ENCODE measurements around the gene EEF2K. TPM values are rescaled to one million over a fixed set of nuclear protein-coding genes. Genes with fewer than 3 reads are reported as not detected.

The EEF2K gene
- total RNA-seq, 2 donors from 2014 or later: 23.6 to 25.1 TPM

- H3K4me1 ChIP-seq: no peaks in the 10 kb centered on the region
- H3K4me3 ChIP-seq: no peak overlapping the region
- ATAC-seq (no peak), DNase-seq (no peak)
- H3K27me3 ChIP-seq: no peaks in the 10 kb centered on the region
- intact Hi-C loops (cut with DNase I): no loop called here
- H3K27ac ChIP-seq: no peak overlapping the region
- H3K36me3 ChIP-seq (replicated peaks in 1 of 2; ENCODE audit: insufficient read depth in 1 of 2, low read depth in 2 of 2): peaks cover 7 to 14% of the 10 kb centered on the region in 2 donors
- H3K9me3 ChIP-seq: peaks cover 0 to 10% (median 0%) of the 10 kb centered on the region in 3 donors
- 97 to 100% methylated on average over 2 to 3 of the region's 3 CpGs for whole genome bisulfite sequencing, 2 donors
- TF ChIP-seq POLR2A (IDR thresholded peaks at IDR 0.05) (no peak), CTCF (IDR thresholded peaks at IDR 0.05) (no peak)
Observed at GRCh38 chr16:22335668-22336246, 129.7 kb downstream of the EEF2K start.

GRCh38 chr16:22336581-22336980 lies 130.5 kb downstream of the EEF2K start:
- no peak for ATAC-seq
- no peak for TF ChIP-seq POLR2A (IDR thresholded peaks at IDR 0.05)
- no peak for TF ChIP-seq CTCF (IDR thresholded peaks at IDR 0.05)
- no peak overlapping the region for H3K4me3 ChIP-seq
- peaks cover 7 to 14% of the 10 kb centered on the region in 2 donors for H3K36me3 ChIP-seq (replicated peaks in 1 of 2; ENCODE audit: insufficient read depth in 1 of 2, low read depth in 2 of 2)
- no peak for DNase-seq
- intact Hi-C loops (cut with DNase I): no loop called here
- H3K4me1 ChIP-seq: no peaks in the 10 kb centered on the region
- peaks cover 0 to 10% (median 0%) of the 10 kb centered on the region in 3 donors for H3K9me3 ChIP-seq
- H3K27me3 ChIP-seq: no peaks in the 10 kb centered on the region
- no peak overlapping the region for H3K27ac ChIP-seq

GRCh38 chr16:22337045-22337444 lies 131.0 kb downstream of the EEF2K start:
- Histone ChIP-seq H3K9me3 (peaks cover 0 to 10% (median 0%) of the 10 kb centered on the region in 3 donors), H3K36me3 (replicated peaks in 1 of 2; ENCODE audit: insufficient read depth in 1 of 2, low read depth in 2 of 2) (peaks cover 7 to 11% of the 10 kb centered on the region in 2 donors), H3K4me1 (no peaks in the 10 kb centered on the region), H3K27me3 (no peaks in the 10 kb centered on the region), H3K27ac (no peak overlapping the region), H3K4me3 (no peak overlapping the region)
- no peak for DNase-seq
- intact Hi-C loops (cut with DNase I): no loop called here
- ATAC-seq: no peak
- TF ChIP-seq POLR2A (IDR thresholded peaks at IDR 0.05) (no peak), CTCF (IDR thresholded peaks at IDR 0.05) (no peak)

GRCh38 chr16:22337849-22338635 lies 132.0 kb downstream of the EEF2K start:
- ATAC-seq (no peak), DNase-seq (no peak)
- Histone ChIP-seq H3K27ac (no peak overlapping the region), H3K4me3 (no peak overlapping the region), H3K27me3 (no peaks in the 10 kb centered on the region), H3K36me3 (replicated peaks in 1 of 2; ENCODE audit: insufficient read depth in 1 of 2, low read depth in 2 of 2) (peaks cover 3 to 8% of the 10 kb centered on the region in 2 donors), H3K4me1 (no peaks in the 10 kb centered on the region), H3K9me3 (peaks cover 0 to 10% (median 0%) of the 10 kb centered on the region in 3 donors)
- 80 to 84% methylated on average over 4 of the region's 4 CpGs for WGBS, 2 donors
- intact Hi-C loops (cut with DNase I): no loop called here
- TF ChIP-seq CTCF (IDR thresholded peaks at IDR 0.05) (no peak), POLR2A (IDR thresholded peaks at IDR 0.05) (no peak)

Other genes starting within 250 kb of the EEF2K start
- gene PDZD9, start 205.2 kb upstream of the EEF2K start, total RNA-seq: not detected
- 10 to 100 TPM in 1 of 2 donors, 1 to 10 TPM in 1; 3.6 to 13.2 TPM for gene MOSMO, start 198.2 kb upstream of the EEF2K start, total RNA-seq
- gene VWA3A, start 113.7 kb upstream of the EEF2K start, total RNA-seq: under 1 TPM; 0.33 to 0.52 TPM
- gene SDR42E2, start 43.8 kb upstream of the EEF2K start, total RNA-seq: under 1 TPM in 1 of 2 donors, not detected in 1; 0.66 TPM
- gene POLR3E, start 91.1 kb downstream of the EEF2K start, total RNA-seq: 10 to 100 TPM; 52.1 to 94.9 TPM
- gene CDR2, start 168.3 kb downstream of the EEF2K start, total RNA-seq: 10 to 100 TPM; 15.8 to 16.8 TPM

Data from body of pancreas (tissue), 4 donors.